SU-DHL-6 (cell line): Measurements from ENCODE around the gene GNG7.

Experiments
- EZH2phosphoT487 ChIP-seq: fragments of 200-600 bp; sonication (generic), shearing (Covaris generic); conservative IDR thresholded peaks from 2 replicates; pipeline ENCODE4 v1.6.1; 2018; ENCODE audit warnings: mild to moderate bottlenecking, antibody characterized with exemption, low read length, moderate library complexity, mixed read lengths
- TF ChIP-seq, protein P1 (sequence below): fragments of 200-600 bp; sonication (generic); IDR thresholded peaks from one replicate; pipeline ENCODE4 v1.5.1; 2017; ENCODE audit warnings: antibody characterized with exemption, mild to moderate bottlenecking, low read length, moderate library complexity; ENCODE audit not compliant: insufficient read depth, poor library complexity, severe bottlenecking

DNA sequence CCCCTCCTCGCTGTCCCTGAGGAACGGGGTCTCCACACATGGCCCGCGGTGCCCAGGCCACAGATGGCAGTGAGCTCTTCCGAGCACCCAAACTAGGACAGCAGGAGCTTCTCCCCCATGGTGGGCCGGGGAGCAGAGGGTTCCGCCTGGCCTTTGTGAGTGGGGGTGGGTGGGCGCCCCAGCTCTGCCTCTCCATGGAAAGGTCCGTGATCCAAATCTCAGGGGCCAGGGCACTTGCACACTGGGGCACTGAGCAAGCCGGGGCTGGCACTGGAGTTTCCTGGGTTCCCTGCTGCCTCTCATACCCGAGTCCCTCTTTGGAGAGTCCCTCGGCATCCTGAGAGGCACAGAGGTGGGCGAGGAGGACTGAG lies 20.8 kb upstream of the GNG7 start:
- TF ChIP-seq, protein P1, sequence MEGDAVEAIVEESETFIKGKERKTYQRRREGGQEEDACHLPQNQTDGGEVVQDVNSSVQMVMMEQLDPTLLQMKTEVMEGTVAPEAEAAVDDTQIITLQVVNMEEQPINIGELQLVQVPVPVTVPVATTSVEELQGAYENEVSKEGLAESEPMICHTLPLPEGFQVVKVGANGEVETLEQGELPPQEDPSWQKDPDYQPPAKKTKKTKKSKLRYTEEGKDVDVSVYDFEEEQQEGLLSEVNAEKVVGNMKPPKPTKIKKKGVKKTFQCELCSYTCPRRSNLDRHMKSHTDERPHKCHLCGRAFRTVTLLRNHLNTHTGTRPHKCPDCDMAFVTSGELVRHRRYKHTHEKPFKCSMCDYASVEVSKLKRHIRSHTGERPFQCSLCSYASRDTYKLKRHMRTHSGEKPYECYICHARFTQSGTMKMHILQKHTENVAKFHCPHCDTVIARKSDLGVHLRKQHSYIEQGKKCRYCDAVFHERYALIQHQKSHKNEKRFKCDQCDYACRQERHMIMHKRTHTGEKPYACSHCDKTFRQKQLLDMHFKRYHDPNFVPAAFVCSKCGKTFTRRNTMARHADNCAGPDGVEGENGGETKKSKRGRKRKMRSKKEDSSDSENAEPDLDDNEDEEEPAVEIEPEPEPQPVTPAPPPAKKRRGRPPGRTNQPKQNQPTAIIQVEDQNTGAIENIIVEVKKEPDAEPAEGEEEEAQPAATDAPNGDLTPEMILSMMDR = no peak
- no peak for TF ChIP-seq EZH2phosphoT487
